ENCODE results near the gene DYNLT2.

The DYNLT2 gene

GRCh38 chr6:169785566-169785965, 34.2 kb upstream of the DYNLT2 start:
- Histone ChIP-seq H3K4me1 (peaks cover 0 to 10% (median 5%) of the 10 kb centered on the region in 4 donors), H3K27me3 (no peaks in the 10 kb centered on the region), H3K9me3 (no peaks in the 10 kb centered on the region), H3K4me3 (no peak overlapping the region), H3K27ac (no peak overlapping the region), H3K36me3 (peaks cover 0 to 37% (median 8%) of the 10 kb centered on the region in 3 donors)
- peak in 1 of 2 donors; percentile 34 for DNase-seq
- no peak for TF ChIP-seq CTCF (IDR thresholded peaks at IDR 0.05)
- intact Hi-C loops (cut with DNase I; ENCODE audit: low total_unique reads) = loop anchor here (5.0 kb wide), 1 partner anchor 747 kb away; no protein-coding TSS in a partner anchor

GRCh38 chr6:169784821-169785340, 33.5 kb upstream of the DYNLT2 start:
- Histone ChIP-seq H3K27ac (no peak overlapping the region), H3K4me3 (no peak overlapping the region), H3K27me3 (no peaks in the 10 kb centered on the region), H3K36me3 (peaks cover 6 to 43% (median 15%) of the 10 kb centered on the region in 3 donors), H3K9me3 (no peaks in the 10 kb centered on the region), H3K4me1 (peaks cover 0 to 4% (median 4%) of the 10 kb centered on the region in 4 donors)
- peak in 1 of 2 donors; percentile 35 for DNase-seq
- intact Hi-C loops (cut with DNase I; ENCODE audit: low total_unique reads) = loop anchor here (5.0 kb wide), 1 partner anchor 747 kb away; no protein-coding TSS in a partner anchor
- no peak for TF ChIP-seq CTCF (IDR thresholded peaks at IDR 0.05)

GRCh38 chr6:169783971-169784820, 32.8 kb upstream of the DYNLT2 start:
- no peak overlapping the region for H3K4me3 ChIP-seq
- no peak overlapping the region for H3K27ac ChIP-seq
- intact Hi-C loops (cut with DNase I; ENCODE audit: low total_unique reads) = no loop called here
- no peak for TF ChIP-seq CTCF (IDR thresholded peaks at IDR 0.05)
- DNase-seq = peak in 1 of 2 donors; percentile 40
- H3K4me1 ChIP-seq = no peaks in the 10 kb centered on the region
- peaks cover 12 to 50% (median 22%) of the 10 kb centered on the region in 3 donors for H3K36me3 ChIP-seq
- no peaks in the 10 kb centered on the region for H3K9me3 ChIP-seq
- H3K27me3 ChIP-seq = no peaks in the 10 kb centered on the region

- Histone ChIP-seq H3K4me1 (no peaks in the 10 kb centered on the region), H3K27ac (no peak overlapping the region), H3K36me3 (peaks cover 15 to 57% (median 27%) of the 10 kb centered on the region in 3 donors), H3K27me3 (no peaks in the 10 kb centered on the region), H3K4me3 (no peak overlapping the region), H3K9me3 (no peaks in the 10 kb centered on the region)
- intact Hi-C loops (cut with DNase I; ENCODE audit: low total_unique reads) = no loop called here
- TF ChIP-seq CTCF (IDR thresholded peaks at IDR 0.05) = no peak
- DNase-seq = peak in 1 of 2 donors; percentile 56
These were observed 32.0 kb upstream of the DYNLT2 start for GRCh38 chr6:169783401-169783800.

GRCh38 chr6:169782966-169783365, 31.6 kb upstream of the DYNLT2 start:
- Histone ChIP-seq H3K4me1 (no peaks in the 10 kb centered on the region), H3K27ac (no peak overlapping the region), H3K9me3 (no peaks in the 10 kb centered on the region), H3K36me3 (peaks cover 17 to 59% (median 28%) of the 10 kb centered on the region in 3 donors), H3K27me3 (no peaks in the 10 kb centered on the region), H3K4me3 (no peak overlapping the region)
- peak in 1 of 2 donors; percentile 51 for DNase-seq
- TF ChIP-seq CTCF (IDR thresholded peaks at IDR 0.05) = no peak
- intact Hi-C loops (cut with DNase I; ENCODE audit: low total_unique reads) = no loop called here
